ENCODE data around the gene CDH23.

CDH23 gene

DNA sequence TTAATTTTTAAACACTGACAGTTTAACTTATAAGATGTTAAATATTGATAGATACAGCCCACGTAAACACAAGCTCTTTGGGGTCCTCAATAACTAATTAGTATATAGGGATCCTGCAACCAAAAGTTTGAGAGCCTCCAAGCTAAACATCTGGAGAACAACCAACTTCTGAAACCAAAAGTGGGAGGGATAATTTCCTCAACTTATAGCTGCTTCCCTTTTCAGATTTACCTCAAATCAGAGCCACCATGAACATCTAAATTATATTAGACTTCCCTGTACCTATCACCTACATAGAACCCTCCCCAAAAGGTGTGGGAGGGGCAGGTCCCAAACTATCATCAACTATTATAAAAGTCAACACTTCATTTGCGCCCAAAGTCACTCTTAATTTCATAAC, 445.7 kb downstream of the CDH23 start:
- H3K9ac ChIP-seq: no peak overlapping the region
- no peaks in the 10 kb centered on the region for H4K20me1 ChIP-seq (ENCODE audit: insufficient read depth)
- no peak overlapping the region for H3K27ac ChIP-seq
- H3K4me2 ChIP-seq: peak overlapping the region; percentile 7; the same call in 1 of the 2 replicates
- H3K36me3 ChIP-seq (ENCODE audit: insufficient read depth): no peaks in the 10 kb centered on the region
- H3K27me3 ChIP-seq (ENCODE audit: insufficient read depth, low read depth): no peaks in the 10 kb centered on the region
- no peak overlapping the region for H3K4me3 ChIP-seq (IDR thresholded peaks at IDR 0.05; ENCODE audit: insufficient read depth, low read depth, low read length)
- peaks cover 35% of the 10 kb centered on the region; the same call in 1 of the 2 replicates for H3K79me2 ChIP-seq (ENCODE audit: insufficient read depth, low read depth)
- no peak overlapping the region for H2AFZ ChIP-seq (ENCODE audit: low read depth)
- H3K4me1 ChIP-seq (ENCODE audit: low read depth, poor library complexity, severe bottlenecking): peaks cover 16% of the 10 kb centered on the region
- TF ChIP-seq CTCF (conservative IDR thresholded peaks at IDR 0.05; ENCODE audit: low read depth, low read length): no peak

GRCh38 chr10:71842856-71843686, 446.4 kb downstream of the CDH23 start:
- Histone ChIP-seq H3K36me3 (ENCODE audit: insufficient read depth) (no peaks in the 10 kb centered on the region), H3K4me1 (ENCODE audit: low read depth, poor library complexity, severe bottlenecking) (peaks cover 16% of the 10 kb centered on the region), H3K4me2 (peak overlapping the region; percentile 7; the same call in 1 of the 2 replicates), H3K27me3 (ENCODE audit: insufficient read depth, low read depth) (no peaks in the 10 kb centered on the region), H3K27ac (no peak overlapping the region), H3K79me2 (ENCODE audit: insufficient read depth, low read depth) (peaks cover 35% of the 10 kb centered on the region; the same call in 1 of the 2 replicates), H4K20me1 (ENCODE audit: insufficient read depth) (no peaks in the 10 kb centered on the region), H2AFZ (ENCODE audit: low read depth) (no peak overlapping the region), H3K9ac (no peak overlapping the region), H3K4me3 (IDR thresholded peaks at IDR 0.05; ENCODE audit: insufficient read depth, low read depth, low read length) (no peak overlapping the region)
- TF ChIP-seq CTCF (conservative IDR thresholded peaks at IDR 0.05; ENCODE audit: low read depth, low read length): no peak

- no peak overlapping the region for H3K4me2 ChIP-seq
- no peak overlapping the region for H3K4me3 ChIP-seq (IDR thresholded peaks at IDR 0.05; ENCODE audit: insufficient read depth, low read depth, low read length)
- no peaks in the 10 kb centered on the region for H4K20me1 ChIP-seq (ENCODE audit: insufficient read depth)
- no peak overlapping the region for H3K9ac ChIP-seq
- H3K36me3 ChIP-seq (ENCODE audit: insufficient read depth): no peaks in the 10 kb centered on the region
- H3K79me2 ChIP-seq (ENCODE audit: insufficient read depth, low read depth): peaks cover 46% of the 10 kb centered on the region
- H2AFZ ChIP-seq (ENCODE audit: low read depth): no peak overlapping the region
- H3K27me3 ChIP-seq (ENCODE audit: insufficient read depth, low read depth): no peaks in the 10 kb centered on the region
- no peak overlapping the region for H3K27ac ChIP-seq
- peaks cover 22% of the 10 kb centered on the region for H3K4me1 ChIP-seq (ENCODE audit: low read depth, poor library complexity, severe bottlenecking)
- TF ChIP-seq CTCF (conservative IDR thresholded peaks at IDR 0.05; ENCODE audit: low read depth, low read length): no peak
Measured at GRCh38 chr10:71844084-71844483, 447.4 kb downstream of the CDH23 start.

DNA sequence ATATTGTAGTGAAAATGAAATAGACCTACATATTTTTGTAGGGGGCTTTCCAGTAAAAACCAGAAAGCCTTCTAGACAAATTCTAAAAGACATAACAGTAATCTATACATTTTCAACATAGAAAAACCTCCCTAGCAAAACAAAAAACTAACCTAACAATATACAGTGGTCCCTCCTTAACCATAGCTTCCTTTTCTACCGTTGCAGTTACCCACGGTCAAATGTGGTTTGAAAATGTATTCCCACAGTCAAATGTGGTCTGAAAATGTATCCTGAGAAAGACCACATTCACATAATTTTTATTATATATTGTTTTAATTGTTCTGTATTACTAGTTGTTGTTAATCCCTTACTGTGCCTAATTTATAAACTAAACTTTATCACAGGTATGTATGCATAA, 448.0 kb downstream of the CDH23 start:
- Histone ChIP-seq H3K27me3 (ENCODE audit: insufficient read depth, low read depth) (no peaks in the 10 kb centered on the region), H3K79me2 (ENCODE audit: insufficient read depth, low read depth) (peaks cover 52% of the 10 kb centered on the region), H4K20me1 (ENCODE audit: insufficient read depth) (no peaks in the 10 kb centered on the region), H3K4me2 (no peak overlapping the region), H3K4me3 (IDR thresholded peaks at IDR 0.05; ENCODE audit: insufficient read depth, low read depth, low read length) (no peak overlapping the region), H3K36me3 (ENCODE audit: insufficient read depth) (no peaks in the 10 kb centered on the region), H3K9ac (no peak overlapping the region), H3K4me1 (ENCODE audit: low read depth, poor library complexity, severe bottlenecking) (peaks cover 22% of the 10 kb centered on the region), H2AFZ (ENCODE audit: low read depth) (no peak overlapping the region), H3K27ac (no peak overlapping the region)
- TF ChIP-seq CTCF (conservative IDR thresholded peaks at IDR 0.05; ENCODE audit: low read depth, low read length): no peak
